HG03469 (cell line): ENCODE data around the gene MAP1A.

ENCODE experiments used
- ATAC-seq: cut with Tn5 transposase; IDR thresholded peaks from one replicate; pipeline ENCODE4 v1.9.1; 2021; ENCODE audit warnings: mild to moderate bottlenecking, moderate library complexity, moderate number of reproducible peaks; ENCODE audit not compliant: unreplicated experiment

Gene MAP1A

DNA sequence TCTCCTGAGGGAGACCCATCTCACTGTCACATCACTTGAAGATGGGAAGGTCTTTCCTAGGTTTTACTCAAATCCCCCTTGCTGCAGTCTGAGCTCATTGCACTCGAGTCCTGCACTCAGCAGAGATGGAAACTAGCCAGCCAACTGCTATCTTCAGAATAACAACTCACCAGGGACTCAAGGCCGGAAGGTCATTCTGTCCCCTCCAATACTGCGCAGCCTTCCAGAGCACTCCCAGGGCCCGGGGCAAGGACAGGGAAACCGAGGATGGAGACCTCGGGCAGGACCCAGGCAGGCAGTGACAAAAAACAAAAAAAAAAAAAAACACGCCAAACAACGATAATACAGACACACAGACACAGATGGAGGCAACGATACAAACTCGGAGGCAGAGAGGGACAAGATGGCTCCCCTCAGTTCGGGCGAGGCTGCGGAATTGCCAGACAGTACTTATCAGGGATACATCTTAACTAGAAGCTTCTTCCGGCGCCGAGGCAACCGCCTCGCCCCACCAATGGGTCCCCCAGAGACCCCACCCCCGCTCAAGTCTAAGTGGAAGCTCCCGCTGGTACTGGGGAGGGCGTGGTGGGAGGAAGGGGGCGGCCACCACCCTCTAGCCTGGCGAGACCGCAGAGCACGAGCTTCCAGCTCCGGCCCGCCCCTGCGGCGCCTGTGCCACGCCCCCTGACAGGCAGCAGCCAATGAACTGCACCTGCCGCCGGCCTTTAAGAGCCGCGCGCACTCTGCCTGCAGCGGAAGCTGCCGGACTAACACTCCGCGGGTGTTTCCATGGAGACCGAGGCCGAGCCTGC lies 7.0 kb upstream of the MAP1A start:
- ATAC-seq = peak; percentile 93

DNA sequence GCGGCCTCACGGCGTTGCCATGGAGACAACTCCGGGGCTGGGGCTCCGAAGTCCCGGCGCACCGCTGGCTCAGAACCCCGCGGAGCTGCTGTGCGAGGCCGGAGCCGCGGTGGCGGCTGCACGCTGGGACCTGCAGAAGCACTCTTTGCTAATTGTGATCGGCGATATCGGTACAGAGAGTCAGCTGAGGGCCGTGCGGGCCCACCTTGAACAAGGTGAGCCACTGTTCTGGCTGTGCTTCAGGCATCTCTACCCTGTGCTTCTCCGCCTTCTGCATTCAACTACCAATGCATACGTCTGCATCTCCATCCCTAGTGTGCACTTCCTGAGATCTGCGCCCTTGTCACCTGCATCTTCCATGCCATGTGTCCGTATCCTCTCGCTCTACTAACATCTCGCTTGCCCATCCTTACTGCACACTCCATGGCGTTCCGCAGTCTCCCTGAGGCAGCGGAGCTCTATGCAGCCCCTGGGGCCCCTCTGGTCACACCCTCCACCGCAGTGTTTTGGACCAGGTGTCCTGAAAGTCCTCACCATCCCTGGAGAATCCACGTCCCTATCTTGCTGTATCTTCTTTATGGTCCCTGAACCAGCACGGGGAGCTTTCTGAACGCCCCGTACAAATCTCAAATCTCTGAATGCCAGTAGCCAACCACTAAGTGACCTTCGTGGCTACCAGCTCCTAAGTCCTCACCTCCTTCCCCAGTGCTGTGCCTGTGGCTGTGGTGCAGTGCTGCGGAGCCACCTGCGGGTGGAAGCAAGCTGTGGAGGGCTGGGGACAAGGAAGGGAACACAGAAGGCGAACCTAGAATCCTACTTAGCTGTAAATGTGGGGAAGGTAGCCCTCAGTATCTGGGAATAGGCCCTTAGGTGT lies 6.2 kb upstream of the MAP1A start:
- ATAC-seq = no peak

DNA sequence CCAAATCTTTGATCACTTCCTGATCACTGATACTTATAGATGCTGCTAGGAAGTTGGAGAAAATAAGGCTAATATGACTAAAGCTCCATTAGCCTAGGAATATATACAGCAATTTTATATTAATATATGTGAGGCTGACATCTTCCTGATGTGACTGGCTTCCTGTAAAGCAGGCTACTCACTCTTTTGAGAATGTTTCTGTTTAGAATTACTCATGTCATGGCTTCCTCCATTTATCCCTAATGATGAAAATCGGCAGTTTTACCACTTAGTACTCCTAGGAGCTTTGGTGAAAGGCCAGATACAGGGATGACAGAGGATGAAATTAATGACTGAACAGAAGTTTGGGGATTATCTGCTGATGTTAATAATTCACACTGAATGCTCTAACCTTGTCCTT lies 3.9 kb upstream of the MAP1A start:
- no peak for ATAC-seq

DNA sequence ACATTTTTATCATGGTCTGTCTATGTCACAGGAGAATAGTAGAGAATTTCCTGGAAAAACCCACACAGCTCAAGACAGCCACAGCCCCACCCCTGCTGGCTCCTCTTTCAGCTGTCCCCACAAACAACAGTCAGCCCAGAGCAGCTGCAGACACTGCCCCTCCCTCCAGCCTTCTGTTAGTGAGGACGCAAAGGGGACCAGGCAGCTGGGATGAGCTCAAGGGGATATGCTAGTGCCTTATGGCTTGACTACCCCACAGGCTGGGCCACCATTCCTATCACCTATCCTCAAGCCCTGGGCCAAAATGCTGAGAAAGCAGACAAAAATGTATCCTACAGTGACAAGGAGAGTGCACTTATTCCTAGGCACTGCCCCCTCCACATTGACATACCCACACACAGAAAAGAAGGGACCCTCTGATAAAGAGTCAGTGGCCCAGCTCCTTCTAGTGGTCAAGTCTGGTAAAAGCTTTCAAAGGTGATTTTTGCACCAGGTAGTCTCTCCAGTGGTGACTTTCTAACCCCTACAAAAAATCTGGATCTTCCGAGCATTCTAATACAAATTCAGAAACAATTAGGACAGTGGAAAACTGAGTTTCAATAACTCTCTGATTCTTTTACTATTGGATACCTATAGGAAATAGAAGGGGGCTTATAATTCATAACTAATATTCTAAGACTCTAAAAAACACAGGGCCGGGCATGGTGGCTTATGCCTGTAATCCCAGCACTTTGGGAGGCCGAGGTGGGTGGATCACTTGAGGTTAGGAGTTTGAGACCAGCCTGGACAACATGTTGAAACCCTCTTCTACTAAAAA lies 3.0 kb upstream of the MAP1A start:
- ATAC-seq = no peak

DNA sequence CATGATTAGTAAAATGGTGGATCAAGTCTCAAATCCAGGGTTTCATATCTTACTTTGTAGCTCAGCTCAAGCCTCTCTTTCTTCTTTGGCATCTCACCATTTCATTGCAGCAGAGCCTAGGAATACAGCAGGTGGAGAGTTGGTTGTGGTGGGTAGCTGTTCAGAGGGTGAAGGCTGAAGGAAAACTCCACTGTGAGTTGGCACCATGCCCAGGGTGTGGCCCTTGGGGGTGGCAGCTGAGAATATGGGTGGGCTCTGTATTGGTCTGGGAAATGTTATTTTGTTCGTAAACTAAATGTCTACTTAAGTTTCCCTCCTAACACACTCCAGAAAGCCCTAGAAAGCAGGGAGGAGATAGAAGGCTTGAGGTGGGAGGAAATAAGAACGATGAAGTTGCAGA lies 1.7 kb upstream of the MAP1A start:
- ATAC-seq = no peak

DNA sequence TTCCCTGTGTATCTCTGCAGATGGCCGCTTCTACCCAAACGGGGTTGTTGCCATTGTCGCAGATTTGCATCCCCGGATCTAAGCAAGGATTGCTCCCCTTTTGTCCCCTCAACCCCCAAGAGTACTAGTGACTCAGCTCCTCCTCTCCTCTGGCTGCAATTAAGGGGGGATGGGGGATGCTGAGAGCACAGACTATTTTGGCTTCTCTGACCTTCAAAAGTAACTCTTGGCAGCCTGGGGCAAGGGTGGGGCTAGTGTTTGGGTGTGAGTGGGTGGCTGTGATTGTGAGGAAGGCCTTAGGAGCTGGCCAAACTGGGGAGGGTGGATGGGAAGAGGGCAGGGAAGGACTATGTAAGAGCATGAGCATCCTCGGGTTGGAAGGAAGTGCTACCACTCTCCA lies 1.2 kb upstream of the MAP1A start:
- no peak for ATAC-seq

DNA sequence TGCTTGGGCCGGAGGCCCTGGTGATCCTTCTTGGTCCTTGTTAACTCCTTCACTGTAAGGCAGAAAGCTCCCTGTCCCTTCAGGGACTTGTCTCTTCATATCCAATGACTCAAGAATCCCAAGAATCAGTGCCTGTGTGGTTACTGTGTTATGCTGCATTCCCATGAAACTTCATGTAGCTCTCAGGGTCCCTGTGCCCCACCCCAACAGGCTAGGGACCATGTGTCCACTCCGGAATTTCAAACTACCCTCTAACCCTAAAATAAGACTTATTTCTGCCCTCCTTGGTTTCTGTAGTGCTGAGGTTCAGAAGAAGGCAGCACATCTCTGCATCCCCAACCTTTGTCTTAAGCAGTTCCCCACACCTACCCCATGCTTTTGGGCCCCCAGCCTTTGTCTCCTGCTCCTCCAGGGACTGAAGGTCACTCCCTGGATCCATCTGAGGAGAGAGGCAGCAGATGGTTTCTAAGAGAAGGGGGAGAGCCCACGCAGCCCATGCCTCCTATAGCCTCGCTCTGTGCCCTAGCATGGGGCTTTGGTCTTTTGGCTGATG lies 531 bp upstream of the MAP1A start:
- ATAC-seq = no peak

DNA sequence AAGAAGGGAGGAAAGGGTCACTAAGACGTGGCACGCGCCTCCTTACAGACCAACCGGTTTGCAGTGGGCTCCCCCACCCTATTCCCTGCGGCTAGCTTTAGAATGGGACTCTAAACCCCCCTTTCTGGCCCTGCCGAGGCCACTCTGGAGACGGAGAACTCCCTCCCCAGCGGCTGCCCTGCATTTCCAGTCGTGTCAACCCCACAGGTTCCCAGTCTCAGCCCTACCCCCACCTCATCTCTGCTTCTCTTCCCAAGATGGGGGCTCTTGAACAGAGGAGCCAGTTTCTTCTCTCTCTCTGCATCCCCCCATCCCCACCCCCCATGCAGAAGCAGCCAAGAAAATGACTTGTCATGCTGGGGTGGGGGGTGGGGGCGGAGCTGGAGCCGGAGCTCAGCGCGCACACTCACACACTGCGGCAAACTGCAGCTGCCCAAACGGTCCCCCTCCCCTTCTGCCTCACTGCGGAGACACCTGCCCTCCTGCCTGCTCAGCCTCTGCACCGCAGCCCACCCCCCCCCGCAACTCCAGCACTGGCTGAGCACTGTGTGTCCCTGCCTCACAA lies 871 bp downstream of the MAP1A start:
- ATAC-seq = no peak

DNA sequence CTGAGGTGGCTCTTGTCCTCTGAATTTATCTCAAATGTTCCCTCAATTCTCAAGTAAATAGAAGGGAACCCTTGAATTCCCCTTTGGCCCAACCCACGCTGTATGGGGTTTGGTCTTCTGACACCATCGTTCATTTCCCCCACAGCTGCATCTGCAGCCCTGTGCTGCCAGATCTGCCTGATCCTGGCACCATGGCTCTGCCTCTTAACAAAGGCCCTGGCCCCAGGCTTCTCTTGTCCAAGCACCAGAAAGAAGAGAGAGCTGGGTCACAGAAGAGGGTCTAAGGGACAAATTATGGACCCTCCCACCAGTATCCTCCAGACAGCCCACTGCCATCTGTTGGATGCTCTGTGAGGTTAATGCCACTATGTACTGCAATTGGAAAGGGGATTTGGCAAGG lies 1.8 kb downstream of the MAP1A start:
- ATAC-seq = no peak

DNA sequence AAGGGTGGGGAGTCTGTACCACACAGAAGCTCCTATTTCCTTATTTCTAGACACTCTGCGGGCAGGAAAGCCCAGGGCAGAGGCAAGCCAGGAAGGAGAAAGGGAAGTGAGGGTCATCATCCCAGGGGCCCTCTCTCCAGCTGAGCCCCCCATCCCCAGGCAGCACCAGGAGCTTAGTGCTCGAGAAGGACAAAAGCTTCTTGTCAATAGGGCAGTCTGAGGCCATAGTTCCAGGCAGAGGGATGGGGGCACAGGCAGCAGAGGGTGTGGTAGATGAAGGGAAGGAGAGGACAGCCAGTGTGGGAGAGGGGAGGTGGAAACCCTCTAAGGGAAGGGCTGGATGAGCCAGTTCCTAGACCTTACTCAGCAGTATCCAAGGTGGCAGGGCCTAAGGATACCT lies 2.7 kb downstream of the MAP1A start:
- ATAC-seq = no peak

DNA sequence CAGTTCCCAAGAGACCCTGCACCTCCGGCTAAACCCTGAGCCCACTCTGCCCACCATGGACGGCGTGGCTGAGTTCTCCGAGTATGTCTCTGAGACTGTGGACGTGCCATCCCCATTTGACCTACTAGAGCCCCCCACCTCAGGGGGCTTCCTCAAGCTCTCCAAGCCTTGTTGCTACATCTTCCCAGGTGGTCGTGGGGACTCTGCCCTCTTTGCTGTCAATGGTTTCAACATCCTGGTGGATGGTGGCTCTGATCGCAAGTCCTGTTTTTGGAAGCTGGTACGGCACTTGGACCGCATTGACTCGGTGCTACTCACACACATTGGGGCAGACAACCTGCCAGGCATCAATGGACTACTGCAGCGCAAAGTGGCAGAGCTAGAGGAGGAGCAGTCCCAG lies 4.0 kb downstream of the MAP1A start:
- no peak for ATAC-seq

DNA sequence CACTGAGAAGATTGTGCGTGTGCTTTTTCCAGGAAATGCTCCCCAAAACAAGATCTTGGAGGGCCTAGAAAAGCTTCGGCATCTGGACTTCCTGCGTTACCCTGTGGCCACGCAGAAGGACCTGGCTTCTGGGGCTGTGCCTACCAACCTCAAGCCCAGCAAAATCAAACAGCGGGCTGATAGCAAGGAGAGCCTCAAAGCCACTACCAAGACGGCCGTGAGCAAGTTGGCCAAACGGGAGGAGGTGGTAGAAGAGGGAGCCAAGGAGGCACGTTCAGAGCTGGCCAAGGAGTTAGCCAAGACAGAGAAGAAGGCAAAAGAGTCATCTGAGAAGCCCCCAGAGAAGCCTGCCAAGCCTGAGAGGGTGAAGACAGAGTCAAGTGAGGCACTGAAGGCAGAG lies 4.8 kb downstream of the MAP1A start:
- ATAC-seq = no peak

DNA sequence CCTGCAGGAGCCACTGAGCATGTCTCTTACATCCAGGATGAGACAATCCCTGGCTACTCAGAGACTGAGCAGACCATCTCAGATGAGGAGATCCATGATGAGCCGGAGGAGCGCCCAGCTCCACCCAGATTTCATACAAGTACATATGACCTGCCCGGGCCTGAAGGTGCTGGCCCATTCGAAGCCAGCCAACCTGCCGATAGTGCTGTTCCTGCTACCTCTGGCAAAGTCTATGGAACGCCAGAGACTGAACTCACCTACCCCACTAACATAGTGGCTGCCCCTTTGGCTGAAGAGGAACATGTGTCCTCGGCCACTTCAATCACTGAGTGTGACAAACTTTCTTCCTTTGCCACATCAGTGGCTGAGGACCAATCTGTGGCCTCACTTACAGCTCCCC lies 6.2 kb downstream of the MAP1A start:
- no peak for ATAC-seq

DNA sequence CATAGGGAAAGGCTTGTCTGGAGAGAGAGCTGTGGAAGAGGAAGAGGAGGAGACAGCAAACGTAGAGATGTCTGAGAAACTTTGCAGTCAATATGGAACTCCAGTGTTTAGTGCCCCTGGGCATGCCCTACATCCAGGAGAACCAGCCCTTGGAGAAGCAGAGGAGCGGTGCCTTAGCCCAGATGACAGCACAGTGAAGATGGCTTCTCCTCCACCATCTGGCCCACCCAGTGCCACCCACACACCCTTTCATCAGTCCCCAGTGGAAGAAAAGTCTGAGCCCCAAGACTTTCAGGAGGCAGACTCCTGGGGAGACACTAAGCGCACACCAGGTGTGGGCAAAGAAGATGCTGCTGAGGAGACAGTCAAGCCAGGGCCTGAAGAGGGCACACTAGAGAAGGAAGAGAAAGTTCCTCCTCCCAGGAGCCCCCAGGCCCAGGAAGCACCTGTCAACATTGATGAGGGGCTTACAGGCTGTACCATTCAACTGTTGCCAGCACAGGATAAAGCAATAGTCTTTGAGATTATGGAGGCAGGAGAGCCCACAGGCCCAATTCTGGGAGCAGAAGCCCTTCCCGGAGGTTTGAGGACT lies 6.9 kb downstream of the MAP1A start:
- ATAC-seq = no peak

DNA sequence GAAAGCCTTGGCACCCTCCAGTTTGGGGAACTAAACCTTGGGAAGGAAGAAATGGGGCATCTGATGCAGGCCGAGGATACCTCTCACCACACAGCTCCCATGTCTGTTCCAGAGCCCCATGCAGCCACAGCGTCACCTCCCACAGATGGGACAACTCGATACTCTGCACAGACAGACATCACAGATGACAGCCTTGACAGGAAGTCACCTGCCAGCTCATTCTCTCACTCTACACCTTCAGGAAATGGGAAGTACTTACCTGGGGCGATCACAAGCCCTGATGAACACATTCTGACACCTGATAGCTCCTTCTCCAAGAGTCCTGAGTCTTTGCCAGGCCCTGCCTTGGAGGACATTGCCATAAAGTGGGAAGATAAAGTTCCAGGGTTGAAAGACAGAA lies 7.7 kb downstream of the MAP1A start:
- ATAC-seq = no peak

DNA sequence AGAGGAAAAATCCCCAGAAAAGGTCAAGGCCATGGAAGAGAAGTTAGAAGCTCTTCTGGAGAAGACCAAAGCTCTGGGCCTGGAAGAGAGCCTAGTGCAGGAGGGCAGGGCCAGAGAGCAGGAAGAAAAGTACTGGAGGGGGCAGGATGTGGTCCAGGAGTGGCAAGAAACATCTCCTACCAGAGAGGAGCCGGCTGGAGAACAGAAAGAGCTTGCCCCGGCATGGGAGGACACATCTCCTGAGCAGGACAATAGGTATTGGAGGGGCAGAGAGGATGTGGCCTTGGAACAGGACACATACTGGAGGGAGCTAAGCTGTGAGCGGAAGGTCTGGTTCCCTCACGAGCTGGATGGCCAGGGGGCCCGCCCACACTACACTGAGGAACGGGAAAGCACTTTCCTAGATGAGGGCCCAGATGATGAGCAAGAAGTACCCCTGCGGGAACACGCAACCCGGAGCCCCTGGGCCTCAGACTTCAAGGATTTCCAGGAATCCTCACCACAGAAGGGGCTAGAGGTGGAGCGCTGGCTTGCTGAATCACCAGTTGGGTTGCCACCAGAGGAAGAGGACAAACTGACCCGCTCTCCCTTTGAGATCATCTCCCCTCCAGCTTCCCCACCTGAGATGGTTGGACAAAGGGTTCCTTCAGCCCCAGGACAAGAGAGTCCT lies 9.0 kb downstream of the MAP1A start:
- no peak for ATAC-seq

DNA sequence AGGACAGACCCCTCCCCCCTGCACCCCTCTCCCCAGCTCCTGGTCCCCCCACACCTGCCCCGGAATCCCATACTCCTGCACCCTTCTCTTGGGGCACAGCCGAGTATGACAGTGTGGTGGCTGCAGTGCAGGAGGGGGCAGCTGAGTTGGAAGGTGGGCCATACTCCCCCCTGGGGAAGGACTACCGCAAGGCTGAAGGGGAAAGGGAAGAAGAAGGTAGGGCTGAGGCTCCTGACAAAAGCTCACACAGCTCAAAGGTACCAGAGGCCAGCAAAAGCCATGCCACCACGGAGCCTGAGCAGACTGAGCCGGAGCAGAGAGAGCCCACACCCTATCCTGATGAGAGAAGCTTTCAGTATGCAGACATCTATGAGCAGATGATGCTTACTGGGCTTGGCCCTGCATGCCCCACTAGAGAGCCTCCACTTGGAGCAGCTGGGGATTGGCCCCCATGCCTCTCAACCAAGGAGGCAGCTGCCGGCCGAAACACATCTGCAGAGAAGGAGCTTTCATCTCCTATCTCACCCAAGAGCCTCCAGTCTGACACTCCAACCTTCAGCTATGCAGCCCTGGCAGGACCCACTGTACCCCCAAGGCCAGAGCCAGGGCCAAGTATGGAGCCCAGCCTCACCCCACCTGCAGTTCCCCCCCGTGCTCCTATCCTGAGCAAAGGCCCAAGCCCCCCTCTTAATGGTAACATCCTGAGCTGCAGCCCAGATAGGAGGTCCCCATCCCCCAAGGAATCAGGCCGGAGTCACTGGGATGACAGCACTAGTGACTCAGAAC lies 9.8 kb downstream of the MAP1A start:
- no peak for ATAC-seq

DNA sequence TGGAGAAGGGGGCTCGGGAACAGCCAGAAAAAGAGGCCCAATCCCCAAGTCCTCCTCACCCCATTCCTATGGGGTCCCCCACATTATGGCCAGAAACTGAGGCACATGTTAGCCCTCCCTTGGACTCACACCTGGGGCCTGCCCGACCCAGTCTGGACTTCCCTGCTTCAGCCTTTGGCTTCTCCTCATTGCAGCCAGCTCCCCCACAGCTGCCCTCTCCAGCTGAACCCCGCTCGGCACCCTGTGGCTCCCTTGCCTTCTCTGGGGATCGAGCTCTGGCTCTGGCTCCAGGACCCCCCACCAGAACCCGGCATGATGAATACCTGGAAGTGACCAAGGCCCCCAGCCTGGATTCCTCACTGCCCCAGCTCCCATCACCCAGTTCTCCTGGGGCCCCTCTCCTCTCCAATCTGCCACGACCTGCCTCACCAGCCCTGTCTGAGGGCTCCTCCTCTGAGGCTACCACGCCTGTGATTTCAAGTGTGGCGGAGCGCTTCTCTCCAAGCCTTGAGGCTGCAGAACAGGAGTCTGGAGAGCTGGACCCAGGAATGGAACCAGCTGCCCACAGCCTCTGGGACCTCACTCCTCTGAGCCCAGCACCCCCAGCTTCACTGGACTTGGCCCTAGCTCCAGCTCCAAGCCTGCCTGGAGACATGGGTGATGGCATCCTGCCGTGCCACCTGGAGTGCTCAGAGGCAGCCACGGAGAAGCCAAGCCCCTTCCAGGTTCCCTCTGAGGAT lies 10.6 kb downstream of the MAP1A start:
- no peak for ATAC-seq
